Measurements from ENCODE around the gene BMP10. TPM values are rescaled to one million over a fixed set of nuclear protein-coding genes. Genes with fewer than 3 reads are reported as not detected.

BMP10 gene
- total RNA-seq, 1 donor from 2014 or later = not detected

DNA sequence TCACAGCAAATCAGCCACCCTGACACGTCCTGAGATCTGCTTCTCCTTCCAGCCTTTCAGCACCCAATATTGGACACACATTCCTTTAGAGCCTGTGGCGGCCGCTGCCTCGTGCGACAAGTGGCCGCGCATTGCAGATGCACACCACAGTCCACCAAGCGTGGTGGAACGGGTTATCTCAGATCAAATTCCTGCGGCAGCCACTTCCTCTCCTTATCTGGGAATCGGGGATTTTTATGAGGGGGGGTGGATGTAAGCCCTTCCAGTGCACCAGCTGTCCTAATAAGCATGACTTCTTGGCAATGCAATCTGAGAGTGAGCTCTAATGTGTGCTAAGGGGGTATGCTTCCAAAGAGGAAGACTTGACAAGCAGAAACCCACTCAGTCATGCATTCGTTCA is 18.3 kb upstream of the BMP10 start:
- DNase-seq = no peak

DNA sequence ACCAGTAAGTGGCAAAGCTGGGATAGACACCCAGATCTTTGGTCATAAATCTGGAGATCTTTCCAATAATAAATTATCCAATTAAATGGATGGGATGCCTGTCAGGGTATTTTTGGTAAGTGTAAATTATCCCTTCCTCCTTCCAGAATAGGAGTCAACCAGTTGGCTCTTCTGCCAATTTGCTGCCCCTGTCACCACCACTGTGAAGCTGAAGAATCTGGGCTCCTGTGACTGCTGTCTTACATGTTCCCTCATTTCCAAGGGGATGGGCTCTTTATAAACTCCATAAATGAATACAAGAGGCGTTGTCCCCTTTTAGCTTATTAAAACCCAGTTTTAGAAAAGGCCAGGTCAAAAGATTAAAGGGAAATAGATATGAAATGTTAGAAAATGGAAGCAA is 17.8 kb upstream of the BMP10 start:
- no peak for DNase-seq

DNA sequence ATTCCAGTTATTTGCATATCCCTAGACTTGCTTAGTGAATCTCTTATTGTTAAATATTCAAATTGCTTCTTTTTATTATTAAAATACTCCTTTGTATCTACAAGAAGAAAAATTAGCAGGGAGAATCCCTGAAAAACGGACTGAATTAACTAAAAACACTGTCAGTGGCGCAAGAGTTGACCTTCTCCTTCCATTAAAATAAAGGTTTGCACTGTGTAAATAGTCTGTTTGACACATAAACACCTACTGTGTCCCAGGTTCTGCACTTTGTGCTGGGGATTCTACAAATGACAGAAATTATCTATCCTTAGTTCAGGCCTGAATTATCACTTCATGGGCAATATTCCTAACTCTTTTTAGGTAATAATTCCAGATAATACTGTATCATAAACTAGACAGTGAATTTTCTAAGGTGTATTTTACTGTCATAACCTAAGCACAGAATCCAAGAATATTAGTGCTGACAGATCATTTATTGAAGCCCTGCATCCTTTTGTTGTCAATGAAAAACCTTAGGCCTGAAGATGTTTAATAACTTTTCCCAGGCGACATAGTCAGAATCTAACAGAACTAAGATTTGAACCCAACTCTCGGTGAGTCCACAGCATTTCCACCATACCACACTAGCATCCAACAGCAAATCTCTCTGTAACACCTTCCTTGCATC is 17.0 kb upstream of the BMP10 start:
- DNase-seq = no peak

DNA sequence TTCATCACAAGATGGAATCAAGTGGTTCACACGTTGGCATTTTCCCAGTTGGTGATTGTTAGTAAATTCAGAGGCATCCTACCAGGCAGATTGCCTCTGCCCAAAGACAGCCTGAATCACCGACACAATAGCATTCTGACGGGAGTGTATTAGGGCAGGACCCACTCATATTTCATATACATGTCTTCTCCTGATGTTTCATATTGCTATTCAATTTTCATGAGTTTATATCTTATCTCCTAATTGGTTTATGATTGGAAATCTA is 14.5 kb upstream of the BMP10 start:
- DNase-seq = no peak

DNA sequence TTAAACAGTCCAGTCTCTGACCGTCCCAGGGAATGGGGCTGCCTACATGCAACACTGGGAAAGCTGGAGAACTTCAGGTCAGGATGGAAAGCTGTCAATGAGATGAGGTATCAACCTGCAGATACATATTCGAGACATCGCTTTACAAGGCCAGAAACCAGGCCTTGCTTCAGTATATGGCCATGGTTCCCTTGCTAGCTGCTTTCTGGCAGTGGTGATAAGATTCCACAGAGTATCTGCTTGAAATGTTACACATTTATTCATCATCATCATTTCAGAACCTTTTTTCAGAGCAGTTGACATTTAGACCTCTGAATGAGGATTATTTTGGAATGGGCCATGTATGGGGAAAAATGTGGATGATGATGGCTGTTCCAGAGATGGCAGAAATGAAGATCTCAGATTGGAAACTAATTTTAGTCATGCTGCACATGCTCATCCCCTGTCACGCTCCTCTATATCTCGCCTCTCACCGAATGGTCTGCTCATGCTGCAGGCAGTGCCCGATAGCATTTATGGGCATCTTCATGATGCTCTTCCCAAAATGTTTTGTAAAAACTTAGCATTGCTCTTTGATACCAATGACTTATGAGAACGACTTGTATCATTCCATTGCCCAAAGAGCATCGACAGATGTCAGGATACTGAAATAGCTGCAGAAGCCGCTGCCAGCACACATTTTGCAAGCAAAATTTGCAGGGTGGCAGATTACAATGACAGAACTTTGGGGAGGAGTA is 14.0 kb upstream of the BMP10 start:
- DNase-seq = no peak

DNA sequence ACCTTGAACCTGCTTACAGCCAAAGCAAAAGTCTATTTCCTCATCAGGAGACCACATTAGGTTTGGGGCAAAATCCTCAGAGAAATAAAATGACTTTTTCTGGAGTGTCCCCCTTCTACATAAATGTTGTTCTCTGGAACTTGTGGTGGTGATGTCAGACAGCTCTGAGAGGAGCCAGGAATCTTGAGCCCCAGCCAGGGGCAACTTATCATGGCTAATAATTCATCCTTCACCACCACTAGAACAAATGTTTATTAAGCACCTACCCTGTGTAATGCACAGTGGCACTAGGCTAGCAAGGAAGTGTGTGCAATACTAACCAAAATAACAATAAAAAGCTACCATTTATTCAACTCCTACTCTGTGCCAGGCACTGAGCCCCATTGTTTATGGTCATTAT is 9.0 kb upstream of the BMP10 start:
- DNase-seq = no peak

DNA sequence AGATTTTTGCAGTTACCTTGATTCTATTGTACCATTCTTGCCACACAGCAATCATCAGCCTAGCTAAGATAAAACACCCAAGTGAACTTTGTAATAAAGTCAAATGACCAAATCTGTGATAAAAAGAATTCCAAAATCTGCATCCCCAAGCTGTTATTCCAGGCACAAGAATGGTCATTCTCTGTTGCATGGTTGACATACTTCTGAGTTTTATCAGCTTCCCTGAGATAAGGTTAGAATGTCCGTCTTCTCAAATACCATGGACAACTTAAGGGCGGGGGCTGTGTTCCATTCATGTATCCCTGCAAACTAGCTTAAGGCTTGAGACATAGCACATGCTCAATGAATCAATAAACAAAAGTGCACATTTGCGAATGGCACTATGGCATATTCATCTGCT is 8.1 kb upstream of the BMP10 start:
- DNase-seq = no peak

DNA sequence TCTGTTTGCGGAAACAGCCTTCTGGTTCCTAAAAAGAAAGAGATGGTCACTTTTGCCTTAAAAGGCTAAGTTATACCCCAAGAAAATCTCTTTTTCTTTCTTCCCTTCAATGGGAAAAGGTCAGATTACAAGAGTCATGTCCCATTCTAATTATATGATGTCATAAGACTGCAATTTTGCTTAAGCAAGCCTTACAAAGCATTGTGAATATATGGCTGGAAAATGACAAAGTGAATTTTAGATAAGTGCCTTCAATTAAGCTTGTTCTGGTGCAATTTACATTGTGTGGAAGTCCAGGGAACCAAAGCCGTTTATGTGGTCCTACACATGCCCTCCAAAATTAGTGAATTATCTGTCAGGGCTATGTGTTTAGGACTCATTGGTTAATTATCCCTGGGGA is 7.6 kb upstream of the BMP10 start:
- no peak for DNase-seq

DNA sequence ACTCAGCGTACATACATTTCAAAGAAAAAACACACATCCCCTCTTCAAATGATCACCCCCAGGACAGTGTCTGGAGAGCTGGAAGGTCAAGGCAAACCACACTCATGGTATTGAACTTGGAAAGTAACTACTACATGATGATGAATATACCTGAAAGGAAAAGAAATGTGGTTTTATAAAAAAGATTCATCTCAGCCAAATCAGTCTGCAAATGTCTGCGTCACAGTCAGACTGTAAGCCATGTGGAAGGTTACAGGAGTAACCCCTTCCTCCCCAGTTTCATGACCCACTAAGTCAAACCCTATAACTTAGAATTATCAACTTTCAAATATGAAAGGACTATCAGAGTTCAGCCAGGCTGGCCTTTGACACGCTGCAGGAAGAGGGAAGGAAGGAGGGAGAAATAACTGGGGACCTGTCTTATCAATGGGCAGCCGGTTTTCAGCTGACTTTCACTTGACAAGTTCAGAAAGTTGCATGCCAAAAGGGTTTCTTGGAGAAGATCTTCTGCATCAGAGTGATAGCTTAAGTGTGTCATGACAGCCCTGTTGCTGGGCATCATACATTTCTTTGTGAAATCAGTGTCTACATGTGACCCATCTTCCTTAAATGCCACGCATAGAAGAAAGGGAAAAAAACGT is 7.0 kb upstream of the BMP10 start:
- no peak for DNase-seq

DNA sequence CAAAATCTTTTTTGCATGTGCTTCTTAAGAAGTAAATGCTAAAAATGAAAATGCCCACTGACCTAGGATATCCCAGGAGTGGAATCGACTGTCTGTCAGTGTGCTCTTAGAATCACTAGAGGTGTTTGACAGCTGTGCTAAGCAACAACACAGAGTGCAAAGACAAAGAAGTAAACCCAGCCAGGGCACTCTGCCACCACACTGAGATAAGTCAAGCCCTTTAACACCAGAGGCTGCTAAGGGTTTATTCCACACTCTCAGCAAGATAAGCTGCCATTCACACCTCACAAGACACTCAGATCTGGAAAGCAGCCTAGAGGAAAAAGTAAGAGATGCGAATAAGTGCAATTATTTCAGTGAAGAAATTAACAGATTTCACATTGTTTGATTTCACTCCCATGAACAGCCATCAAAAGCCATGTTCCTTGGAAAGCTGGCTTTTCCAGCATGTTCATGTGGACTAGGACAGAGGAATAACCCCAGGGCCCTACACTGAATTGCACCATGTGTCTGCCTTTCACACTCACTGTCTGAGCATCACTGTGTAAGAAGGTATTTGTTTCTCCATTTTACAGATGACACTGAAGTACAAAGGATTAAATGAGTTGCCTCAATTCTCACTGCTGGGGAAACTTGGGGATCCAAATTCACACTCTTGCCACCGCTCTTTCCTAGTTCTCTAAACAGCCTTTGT is 6.0 kb upstream of the BMP10 start:
- no peak for DNase-seq

DNA sequence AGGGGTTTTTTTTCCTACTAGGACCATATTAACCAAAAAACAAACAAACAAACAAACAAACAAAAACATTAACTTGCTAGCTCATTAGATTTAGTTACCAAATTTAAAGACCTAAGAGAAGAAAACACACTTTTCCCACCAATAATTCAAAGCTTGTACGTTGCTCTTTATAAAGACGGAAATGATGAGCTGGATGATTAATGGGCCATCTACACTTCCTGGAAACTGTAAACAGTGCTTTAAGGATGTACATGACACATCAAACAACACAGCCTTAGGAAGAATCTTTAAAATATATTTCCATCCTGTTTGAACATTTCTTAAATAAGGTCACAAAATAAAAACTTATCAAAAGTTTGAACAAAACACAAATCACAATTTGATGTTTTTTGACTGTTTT is 982 bp downstream of the BMP10 start:
- peak; percentile 77 for DNase-seq

DNA sequence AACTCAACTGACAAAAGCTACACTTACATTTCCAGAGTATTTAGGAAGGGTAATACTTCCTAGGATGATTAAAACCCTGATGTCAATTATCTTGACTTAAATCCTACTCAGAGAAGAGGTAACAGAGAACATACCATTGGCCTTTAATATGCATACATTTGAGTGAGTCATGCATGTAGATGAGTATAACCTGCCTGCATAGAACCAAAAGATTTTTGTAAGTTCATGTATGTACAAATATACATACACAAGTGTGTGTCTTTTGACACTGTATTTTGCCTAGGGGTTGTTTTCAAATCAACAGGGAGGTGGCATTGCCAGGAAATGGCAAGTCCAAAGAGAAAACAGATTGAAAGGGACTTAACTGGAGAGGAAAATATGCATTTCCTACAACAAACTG is 6.1 kb downstream of the BMP10 start:
- DNase-seq = no peak

DNA sequence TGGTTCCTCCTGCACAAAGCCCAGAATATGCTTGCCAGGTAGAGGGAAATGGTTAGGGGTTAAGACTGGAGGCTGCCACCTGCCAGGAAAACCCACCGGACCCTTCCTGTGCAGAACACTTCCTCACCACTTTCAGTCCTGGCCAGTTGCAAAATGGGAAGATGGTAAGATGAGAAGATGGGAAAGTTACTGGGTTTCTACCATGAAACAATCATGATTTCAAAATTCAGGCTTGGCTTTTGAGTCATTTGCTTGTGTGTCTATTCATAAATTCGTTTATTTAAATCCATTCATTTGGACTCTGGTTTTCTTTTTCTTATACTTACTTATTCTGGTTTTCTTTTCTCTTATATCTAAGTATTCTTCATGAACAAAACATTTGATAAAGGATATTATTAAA is 7.2 kb downstream of the BMP10 start:
- DNase-seq = no peak

DNA sequence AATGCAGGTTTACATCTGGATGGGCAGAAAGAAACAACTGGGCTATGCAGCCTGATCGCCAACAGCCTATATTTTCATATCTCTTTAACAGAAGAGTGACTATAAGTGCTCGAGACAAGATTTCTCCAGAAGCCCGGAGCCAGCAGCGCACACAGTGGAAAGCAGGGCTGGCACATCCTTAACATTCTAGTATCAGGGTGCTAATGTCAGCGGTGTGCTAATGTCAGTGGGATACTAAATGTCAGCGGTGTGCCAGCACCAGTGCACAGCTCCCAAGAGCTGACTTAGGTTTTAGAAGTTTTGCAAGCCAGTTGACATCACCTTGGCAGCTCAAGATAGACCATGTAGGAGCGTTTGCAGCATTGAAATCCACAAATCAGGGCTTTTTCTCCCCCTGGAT is 8.3 kb downstream of the BMP10 start:
- DNase-seq = no peak

DNA sequence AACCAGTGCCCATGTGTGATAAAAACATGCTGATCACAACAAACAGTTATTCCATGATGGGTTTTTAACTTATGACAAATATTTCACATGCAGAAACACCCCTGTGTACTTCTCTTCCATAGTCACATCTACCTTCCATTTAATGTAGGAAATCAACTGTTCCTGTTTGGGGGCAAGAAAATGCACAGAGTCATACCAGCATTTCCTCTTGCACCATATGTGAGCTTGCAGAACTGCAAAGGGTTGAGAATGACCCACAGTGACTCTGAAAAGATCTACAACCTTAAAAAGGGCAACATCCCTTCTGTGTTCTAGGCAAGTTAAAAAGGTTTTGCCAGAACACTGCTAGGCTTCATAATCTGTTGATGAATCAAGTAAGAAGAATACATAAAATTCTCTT is 9.9 kb downstream of the BMP10 start:
- DNase-seq = no peak

DNA sequence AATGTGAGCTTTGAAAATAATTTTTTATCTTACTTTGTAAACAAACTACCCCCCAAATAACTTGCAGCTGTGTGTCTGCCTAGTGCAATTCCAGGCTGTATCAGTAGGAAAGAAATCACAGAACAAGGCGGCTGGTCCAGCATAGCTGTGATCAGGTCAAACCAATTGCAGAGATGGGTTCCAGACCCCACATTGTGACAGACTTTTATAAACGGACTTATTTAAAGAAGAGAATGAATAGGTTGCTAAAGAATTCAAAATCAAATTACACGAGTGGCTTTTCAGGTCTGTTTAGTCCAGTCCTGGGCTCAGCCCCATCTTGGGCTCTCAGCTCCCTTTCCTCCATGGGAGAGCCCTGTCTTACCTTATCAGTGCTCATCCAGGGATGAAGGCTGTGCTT is 11.1 kb downstream of the BMP10 start:
- DNase-seq = no peak

DNA sequence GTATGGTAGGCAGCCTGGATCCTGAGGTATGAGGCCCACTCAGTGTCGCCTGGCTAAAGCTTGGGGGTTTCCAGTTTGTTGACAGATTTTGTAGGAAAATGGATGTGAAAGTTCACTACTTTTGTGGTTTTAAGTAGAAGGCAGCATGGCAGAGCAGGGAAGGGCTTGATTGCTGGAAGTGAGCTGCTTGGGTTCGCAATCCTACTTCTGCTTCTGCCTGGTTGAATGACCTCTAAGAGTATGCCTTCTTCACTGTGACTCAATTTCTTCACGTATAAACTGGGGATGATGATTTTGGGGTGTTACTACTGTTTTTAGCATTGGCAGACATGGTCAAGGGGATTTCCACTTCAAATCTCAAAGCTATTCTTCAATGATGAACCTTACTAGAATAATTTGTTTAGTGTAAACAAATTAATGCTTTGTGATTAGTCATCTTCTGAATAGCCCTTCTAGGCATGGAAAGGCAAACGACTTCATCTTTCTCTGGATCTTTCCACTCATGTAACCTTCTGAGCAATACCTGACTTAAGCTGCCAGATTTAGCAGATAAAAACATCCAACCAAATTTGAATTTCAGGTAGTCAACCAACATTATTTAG is 13.2 kb downstream of the BMP10 start:
- no peak for DNase-seq

DNA sequence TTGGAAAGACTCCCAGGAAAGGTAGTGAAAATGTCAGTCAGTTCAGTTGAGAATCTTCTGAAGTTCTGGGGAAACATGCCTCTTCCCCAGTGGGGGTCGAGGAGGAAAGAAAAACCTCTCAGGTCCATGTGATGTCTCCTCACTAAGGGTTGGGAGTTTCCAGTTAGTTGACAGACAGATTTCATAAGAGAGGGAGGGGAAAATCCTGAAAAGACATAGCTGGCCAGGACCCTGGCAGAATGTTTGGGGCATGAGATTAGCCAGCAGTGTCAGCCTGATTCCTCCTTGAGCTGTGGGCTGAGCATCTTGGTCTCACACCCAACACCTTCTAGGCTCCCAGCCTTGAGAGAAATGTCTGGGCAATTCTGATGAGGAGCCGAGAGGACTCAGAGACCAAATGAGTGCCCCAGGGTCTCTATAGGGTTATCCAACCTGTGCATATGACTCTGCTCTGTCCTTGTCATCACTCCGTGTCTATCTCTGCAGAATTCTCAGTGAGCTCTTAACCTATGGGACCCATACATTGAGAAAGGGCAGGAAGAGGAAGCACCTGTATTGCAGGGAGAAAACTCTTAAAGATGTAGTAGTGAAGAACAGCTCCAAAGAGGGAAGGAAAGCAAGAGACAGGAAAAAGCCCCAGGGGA is 13.9 kb downstream of the BMP10 start:
- DNase-seq = no peak

DNA sequence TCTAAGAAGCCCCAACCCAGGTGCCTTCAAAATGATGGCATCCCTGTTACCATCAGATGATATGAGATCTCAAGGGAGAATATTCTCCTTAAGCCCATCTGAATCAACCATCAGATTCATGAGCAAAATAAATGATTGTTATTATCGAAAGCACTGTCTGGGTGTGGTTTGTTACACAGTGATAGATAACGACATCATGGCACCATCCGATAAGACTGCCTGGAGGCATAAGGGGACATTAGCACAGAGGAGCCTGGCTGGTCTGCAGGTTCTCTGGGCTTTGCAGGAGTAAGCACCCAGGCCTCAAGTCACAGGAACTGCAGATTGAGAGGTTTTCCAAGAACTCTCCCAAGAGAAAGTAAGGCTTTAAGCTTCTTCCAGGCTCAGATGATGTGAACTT is 15.6 kb downstream of the BMP10 start:
- DNase-seq = no peak

DNA sequence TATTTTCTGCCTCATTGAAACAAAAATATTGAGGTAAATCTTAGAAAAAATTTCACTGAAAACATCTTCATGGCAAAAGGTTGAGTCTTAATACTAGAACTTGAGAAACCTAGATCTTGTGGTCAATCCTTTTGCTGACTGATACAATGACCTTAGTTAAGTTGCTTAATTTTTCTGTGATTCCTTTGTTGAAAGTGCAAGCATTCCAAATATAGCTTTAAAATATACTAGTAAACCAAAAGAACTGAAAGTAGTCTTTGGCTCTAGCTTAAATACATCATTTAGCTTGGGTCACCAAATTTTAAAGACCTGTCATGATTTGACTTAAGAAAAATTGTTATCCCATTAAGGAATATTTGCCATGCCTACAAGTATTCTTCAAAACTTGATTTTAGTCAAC is 16.7 kb downstream of the BMP10 start:
- DNase-seq = no peak

DNA sequence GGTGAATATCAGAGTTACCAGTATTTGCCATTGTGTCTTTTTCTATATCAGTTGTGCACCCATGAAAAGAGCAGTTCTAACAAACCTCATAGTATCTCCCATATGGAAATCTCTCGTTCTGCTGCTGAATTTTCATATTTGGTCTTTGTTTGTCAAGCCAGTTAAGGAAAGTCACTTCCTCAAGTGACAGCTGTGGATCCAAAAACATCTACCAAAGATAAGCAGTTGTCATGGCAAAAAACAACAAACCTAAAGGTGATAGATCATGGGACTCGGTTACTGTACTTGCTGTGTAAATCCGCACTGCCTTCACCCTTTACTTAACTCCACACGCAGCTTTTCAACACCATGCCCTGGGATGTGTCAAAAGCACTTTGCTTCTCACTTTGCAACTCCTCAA is 17.3 kb downstream of the BMP10 start:
- no peak for DNase-seq

DNA sequence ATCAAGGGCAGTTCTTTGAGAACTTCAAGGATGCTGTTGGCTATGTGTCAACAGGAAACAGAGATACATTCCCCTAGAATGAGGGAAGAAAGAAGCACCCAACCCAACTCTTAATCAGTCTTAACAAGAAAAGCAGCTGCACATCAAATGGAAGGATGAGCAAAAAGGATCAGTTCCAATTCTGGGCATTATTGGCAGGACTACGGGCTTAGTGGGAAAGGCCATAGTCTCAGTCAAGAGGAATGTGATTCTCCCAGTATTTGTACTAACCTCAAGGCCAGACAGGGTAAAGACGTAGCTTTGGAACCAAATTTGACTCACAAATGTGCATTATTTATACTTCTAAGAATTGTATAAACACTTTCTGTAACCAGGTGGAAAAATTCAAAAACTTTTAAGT is 18.2 kb downstream of the BMP10 start:
- DNase-seq = no peak

DNA sequence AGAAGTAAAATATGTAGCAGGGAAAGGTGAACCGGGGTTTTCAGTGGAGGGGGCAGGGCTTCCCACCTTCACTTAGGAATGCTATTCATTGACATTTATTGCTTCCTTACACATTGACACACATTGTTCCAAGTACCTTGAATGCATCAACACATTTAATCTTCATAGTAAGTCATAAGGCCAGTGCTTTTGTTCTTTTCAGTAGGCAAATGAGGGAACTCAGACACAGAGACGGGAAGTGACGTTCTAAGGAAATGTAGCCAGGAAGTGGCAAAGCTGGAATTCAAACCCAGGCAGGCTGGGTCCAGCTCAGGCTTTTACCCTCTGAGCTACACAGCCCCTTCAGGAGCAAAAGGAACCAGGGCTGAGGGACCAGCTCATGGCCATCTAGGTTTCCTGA is 20.7 kb downstream of the BMP10 start:
- peak; percentile 63 for DNase-seq
